HFF-Myc (cell line): ENCODE results near the gene NAB1.

Source experiments
- DNase-seq: peaks from one replicate; pipeline ENCODE4 v3.0.0-alpha.2; 2011; ENCODE audit warnings: low read depth; ENCODE audit errors: extremely low read depth
- H3K4me3 ChIP-seq: replicated peaks from 2 replicates; pipeline ENCODE4 v1.5.1; 2011; ENCODE audit warnings: low read depth, mild to moderate bottlenecking, control low read depth, low read length
- TF ChIP-seq, protein P1 (sequence below): IDR thresholded peaks from 2 replicates; pipeline ENCODE4 v1.5.1; 2012; ENCODE audit warnings: mild to moderate bottlenecking, low read depth, low read length, control low read depth; ENCODE audit errors: missing control alignments

Gene NAB1

DNA sequence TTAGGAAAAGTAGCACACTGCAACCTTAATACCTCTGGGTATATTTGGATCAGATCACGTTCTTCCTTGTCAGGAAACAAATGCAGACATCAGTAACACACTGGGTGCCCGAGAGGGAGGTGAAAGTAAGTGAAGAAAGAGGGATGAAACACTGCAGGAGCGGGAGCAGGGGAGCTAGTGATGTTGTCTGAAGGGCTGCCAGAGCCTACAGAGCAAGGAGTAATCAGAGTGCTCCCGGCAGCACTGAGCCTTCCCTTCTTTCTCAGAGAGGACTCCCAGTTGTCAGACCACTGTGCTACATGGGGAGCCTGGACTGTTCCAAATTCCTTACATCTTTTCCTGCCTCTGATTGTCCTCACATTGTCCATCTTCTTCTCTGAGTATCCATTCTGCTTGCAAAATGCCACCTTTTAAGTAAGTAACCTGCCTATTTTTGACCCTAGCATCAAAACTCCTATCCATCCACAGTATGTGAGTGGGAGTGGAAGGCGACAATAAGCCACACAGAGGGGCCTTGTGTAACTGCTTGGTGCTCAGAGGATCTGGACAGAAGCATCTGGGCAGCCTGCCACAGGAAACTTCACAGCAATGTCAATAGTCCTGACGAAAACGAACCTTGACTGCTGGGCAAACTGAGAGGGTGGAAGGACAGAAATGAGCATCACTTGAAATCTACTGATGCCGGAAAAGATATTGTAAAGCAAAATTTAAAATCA is 10.8 kb upstream of the NAB1 start:
- no peak overlapping the region for H3K4me3 ChIP-seq
- TF ChIP-seq, protein P1, sequence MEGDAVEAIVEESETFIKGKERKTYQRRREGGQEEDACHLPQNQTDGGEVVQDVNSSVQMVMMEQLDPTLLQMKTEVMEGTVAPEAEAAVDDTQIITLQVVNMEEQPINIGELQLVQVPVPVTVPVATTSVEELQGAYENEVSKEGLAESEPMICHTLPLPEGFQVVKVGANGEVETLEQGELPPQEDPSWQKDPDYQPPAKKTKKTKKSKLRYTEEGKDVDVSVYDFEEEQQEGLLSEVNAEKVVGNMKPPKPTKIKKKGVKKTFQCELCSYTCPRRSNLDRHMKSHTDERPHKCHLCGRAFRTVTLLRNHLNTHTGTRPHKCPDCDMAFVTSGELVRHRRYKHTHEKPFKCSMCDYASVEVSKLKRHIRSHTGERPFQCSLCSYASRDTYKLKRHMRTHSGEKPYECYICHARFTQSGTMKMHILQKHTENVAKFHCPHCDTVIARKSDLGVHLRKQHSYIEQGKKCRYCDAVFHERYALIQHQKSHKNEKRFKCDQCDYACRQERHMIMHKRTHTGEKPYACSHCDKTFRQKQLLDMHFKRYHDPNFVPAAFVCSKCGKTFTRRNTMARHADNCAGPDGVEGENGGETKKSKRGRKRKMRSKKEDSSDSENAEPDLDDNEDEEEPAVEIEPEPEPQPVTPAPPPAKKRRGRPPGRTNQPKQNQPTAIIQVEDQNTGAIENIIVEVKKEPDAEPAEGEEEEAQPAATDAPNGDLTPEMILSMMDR: no peak
- DNase-seq: no peak

DNA sequence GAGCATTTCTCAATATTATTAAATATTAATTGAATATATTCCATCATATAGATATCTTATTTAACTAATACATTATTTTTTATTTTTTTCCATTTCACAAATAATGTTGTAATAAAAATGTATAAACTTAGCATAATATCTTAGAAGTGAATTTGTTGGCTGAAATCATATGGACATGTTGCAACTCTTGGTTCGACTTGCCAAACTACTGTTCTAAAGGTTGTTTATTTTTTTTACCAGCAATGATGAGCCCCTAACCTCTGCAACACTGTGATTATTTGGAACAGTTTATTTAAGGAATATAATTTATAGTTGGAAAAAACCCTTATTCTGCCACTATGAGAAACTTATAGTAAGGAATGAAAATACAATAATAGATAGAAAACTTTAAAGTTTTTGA is 8.8 kb upstream of the NAB1 start:
- DNase-seq: no peak
- H3K4me3 ChIP-seq: no peak overlapping the region
- TF ChIP-seq, protein P1: no peak

DNA sequence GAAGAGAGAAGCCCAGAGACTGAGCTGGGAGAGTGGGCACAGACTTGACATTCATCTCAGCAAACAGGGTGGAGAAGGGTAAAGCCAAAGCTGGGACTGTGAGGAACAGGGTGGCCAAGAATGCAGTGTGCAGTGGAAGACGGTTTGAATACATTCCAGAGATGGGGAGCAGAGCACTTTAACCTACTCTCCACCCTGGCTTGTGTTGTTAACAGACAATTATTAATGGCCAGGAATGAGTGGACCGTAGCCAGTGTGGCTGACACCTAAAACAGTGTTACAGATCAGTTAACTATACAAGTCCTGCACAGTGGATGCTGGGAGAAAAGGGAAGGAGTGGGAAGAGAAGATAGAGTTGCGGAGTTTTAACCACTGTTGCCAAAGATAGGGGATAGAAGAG is 7.4 kb upstream of the NAB1 start:
- DNase-seq: no peak
- TF ChIP-seq, protein P1: no peak

DNA sequence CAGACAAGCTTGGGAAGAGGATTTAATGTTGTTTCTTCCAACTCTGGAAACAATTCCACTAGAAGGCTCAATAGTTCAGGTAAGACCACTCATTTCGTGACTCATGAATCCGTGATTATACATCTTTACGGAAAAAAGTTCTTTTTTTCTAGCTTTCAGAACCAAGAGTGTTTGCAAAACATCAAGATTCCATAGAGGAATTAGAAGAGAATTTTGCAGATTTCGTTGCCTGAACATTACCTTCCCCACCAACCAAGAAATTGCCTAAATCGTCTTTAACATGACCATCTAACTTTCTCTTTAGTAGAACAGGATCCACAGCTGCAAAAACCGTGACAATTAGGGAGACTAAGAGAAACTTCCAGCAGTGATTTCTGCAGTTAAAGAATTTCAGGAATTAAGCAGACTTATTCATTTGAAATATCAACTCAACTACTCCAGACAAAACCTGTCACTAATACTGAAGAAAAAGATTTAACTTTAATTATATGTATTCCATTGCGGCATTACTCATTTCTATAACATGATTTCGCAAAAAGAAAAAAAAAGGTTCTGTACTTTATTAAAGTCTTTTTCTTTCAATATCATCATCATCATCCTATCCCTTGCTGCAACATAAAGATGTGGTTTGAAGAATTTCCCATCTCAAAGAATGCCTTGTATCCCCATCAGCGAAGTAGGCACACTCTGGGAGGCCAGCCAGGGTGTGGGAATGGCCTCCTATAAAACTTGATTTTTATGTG is 1.9 kb upstream of the NAB1 start:
- no peak for DNase-seq
- no peak overlapping the region for H3K4me3 ChIP-seq
- TF ChIP-seq, protein P1: no peak

More for the DNA sequence above, 7.4 kb upstream of the NAB1 start:
- no peak overlapping the region for H3K4me3 ChIP-seq

- H3K4me3 ChIP-seq: peak overlapping the region; percentile 57
- TF ChIP-seq, protein P1: no peak
- no peak for DNase-seq
These were observed 421 bp upstream of the NAB1 start for GRCh38 chr2:190648289-190649034.

DNA sequence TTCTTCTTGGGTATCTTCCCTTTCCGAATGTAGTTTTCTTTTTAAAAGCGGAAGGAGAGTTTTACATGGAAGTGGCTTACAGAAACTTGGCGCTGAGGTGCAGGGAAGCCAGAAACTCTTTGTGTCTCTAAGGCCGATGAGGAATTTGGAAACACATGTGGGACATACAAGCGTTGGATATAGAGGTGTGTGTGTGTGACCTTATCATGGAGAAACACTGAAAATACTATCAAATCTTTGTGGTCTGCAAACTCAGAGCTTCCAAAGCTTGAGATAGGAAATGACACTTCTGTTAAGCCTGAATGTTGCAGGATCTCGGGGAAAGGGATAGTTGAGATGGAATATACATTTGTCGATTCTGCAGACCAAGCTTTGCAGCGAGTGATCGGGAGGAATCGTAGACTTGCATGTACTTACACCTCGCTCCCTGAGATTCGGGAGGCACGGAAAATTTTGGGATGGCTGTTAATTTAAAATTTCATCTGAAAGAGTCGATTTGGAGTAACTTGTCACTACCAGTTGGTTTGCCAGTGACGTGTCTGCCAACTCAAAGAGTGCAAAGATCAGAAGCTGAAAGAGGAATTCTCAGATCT is 1.0 kb downstream of the NAB1 start:
- TF ChIP-seq, protein P1: no peak
- H3K4me3 ChIP-seq: peak overlapping the region; percentile 75
- no peak for DNase-seq
